RPMI7951 (cell line): ENCODE data around the gene ZCCHC24. TPM values are rescaled to one million over a fixed set of nuclear protein-coding genes. Genes with fewer than 3 reads are reported as not detected.

Experiments used
- DNase-seq: peaks from one replicate; pipeline ENCODE4 v3.0.0-alpha.2; 2012; ENCODE audit warnings: low read depth
- total RNA-seq: library from RNA; depleted of rRNA; stranded (reverse); fragments of >200 nt; shearing (Covaris generic); gene quantifications from 2 replicates; pipeline ENCODE4 v1.2.3, GENCODE V29; 2014

The ZCCHC24 gene
- total RNA-seq, 1 experiment from 2014 or later, result 21.0 TPM

DNA sequence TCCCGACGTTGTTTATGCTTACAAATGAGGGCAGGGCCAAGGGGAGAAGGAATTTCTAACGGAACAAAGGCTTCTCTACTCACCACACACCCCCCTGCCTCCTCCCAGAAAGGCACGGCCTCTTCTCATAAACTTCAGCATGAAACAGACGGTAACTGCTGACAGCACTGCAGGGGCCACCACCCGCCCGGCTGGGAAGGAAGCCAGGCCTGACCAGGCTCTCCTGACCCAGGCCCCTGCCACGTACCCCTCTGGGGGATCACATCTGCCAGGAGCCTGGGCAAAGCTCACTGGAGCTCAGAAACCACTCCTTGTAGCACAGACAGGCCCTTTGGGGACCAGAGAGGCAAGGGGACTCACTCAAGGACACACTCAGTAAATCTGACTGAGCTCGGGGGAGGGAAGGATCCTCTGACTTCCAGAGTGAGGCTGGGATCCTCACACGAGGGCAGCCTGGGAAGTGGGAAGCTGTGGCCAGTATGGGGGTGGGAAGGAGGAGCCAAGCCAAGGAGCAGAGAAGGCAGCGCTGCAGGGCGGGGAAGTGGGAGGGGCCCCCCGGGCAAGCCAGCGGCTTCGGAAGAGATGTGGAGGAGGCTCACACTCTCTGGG lies 46.1 kb downstream of the ZCCHC24 start:
- DNase-seq, result peak; percentile 96

- no peak for DNase-seq
These were observed 46.8 kb downstream of the ZCCHC24 start for GRCh38 chr10:79398642-79399041.

GRCh38 chr10:79397575-79398303 lies 47.7 kb downstream of the ZCCHC24 start:
- DNase-seq, result peak; percentile 87

DNA sequence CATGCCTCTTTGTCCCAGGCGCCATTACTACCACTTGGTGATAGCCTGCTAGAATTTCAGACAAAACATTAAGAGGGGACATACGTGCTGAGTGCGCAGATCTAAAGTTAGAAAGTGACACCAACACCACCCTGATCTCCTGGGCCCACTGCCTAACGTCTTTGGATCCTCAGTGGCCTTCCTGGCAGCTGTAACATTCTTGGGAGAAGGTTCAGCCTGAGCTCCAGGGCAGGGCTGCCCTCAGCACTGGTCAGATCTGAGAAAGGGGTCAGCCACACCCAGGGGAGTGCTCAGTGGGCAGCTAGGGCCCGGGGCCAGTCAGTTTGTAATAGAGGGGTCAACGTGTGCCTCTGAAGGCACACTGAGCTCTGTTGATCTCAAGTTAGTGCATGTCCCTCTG lies 48.4 kb downstream of the ZCCHC24 start:
- no peak for DNase-seq

DNA sequence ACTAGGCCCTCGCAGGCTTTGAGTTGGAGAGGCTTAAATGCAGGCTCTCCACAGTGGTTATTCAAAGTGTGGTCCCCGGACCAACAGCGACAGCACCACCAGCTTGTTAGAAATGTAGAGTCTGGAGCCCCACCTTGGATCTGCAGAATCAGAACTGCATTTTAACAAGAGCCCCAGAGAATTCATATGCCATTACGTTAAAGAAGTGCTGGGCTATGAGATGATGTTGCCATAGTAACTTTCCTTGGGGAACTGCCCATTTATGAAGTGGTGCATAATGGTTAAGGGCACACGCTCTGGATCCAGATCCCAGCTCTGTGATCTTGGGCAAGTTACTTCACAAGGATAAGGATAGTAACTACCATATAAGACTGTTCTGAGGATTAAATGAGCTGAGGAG lies 48.9 kb downstream of the ZCCHC24 start:
- no peak for DNase-seq

DNA sequence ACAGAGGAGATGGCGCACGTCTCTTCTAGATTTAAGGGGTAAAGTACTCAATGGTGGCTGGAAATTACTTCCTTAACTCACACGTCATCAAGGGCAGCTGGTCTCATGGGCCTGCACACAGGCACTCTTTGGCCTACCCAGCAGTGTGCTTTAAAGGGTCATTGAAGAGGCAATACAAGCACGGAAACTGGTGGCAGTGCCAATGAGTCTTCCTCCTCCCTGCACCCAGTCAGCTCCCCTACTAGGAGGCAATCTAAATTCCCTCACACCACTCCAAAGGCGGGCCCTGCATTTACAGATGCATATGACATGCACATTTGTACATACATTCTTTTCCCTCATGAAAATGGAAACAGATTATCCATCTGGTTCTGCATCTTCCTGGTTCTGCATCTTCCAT lies 50.8 kb downstream of the ZCCHC24 start:
- no peak for DNase-seq

GRCh38 chr10:79393924-79394610 lies 51.4 kb downstream of the ZCCHC24 start:
- DNase-seq, result no peak

DNA sequence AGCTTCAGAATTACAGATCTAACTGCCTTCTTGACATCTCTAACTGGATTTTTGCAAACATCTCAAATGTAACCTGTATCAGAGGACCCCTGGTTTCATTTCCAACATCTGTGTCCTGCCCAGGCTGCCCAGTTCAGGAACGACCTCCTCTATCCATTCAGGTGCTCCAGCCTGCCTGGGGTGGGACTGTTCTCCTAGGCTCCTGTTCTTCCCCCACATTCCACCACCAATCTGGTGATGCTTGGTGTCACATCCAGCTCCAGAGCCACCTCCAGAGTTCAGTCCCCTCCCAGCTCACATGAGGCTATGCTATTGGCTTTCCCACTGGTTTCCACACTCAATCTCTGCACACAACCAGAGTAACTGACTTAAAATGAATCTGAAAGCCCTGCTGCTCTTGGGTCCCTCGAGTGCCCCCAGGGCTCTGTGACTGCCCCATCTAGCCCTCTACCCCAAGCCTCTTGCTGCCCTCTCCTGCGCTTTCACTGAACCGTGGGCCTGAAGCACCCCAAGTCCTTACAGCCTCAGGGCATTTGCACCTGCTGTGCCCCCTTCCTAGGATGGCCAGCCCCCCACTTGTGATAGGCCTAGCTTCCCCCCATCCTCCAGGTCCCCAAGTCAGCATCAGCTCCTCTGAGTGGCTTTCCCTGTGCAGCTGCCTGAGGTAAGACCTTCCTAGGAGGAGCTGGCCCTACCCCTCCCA lies 52.1 kb downstream of the ZCCHC24 start:
- DNase-seq, result no peak

DNA sequence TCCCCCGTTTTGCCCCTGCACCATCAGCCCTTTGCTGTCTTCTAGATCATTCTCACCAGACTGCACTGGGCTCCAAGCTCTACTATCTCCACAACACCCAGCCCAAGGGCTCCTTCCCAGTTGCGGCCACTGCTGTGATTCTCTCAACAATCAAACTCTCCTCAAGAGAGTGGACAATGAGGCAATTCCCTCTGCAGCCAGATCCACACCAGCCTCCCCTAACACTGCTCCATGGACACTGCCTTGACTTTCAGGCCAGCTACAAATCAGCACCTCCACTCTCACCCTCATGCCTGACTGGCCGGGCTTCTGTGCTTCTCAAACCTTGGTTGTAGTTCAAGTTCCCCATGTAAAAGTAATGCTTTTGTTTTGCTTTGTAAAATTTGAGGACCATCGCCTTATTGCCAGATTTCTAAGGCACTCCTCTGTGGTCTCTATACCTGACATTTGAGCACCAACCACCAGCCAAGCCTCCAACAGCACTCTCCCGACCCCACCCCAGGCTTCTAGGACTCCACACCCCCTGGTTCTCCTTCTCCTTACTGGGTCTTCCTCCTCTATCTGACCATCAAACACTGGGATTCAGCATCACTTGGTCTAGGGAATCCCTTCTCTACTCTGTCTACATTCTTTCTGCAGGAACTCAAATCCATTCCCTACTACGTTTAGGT lies 52.8 kb downstream of the ZCCHC24 start:
- DNase-seq, result no peak

DNA sequence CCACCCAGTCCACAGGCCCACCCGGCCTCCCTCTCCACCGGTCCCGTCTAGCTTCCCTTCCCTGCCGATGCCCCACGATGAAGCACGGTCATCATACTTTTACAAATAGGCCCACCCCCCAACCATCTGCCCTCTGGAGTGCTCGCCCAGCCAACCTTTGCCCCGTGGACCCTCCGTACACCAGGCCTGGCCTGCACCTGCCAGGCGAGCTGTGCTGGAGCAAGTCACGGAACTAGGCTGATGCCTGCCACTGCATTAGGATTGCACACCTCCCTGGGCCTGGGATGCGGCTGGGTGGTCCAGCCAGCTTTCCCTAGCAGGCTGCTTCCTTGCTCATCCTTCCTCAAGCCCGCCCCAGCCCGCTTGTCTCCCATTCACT lies 53.4 kb downstream of the ZCCHC24 start:
- no peak for DNase-seq

GRCh38 chr10:79391231-79392019 lies 54.0 kb downstream of the ZCCHC24 start:
- DNase-seq, result no peak

- no peak for DNase-seq
These were observed 54.7 kb downstream of the ZCCHC24 start for GRCh38 chr10:79390551-79391229.

DNA sequence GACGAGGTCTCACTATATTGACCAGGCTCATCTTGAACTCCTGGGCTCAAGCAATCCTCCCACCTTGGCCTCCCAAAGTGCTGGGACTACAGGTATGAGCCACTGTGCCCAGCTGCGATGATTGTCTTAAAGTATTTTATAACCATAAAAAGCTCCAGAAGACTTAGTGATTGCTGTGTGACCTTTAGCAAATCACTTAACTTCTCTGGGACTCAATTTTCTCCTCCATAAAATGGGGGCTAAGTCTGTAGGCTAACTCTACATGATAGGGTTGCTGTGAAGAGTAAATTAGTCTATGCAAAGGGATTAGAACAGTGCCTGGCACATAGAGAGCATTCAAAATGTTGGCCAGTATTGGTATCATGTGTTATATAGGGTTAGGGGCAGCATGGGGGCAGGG lies 55.4 kb downstream of the ZCCHC24 start:
- no peak for DNase-seq

GRCh38 chr10:79387974-79388850 lies 57.2 kb downstream of the ZCCHC24 start:
- DNase-seq, result no peak

GRCh38 chr10:79387466-79387973 lies 57.9 kb downstream of the ZCCHC24 start:
- no peak for DNase-seq

GRCh38 chr10:79386637-79387465 lies 58.6 kb downstream of the ZCCHC24 start:
- DNase-seq, result no peak

- no peak for DNase-seq
These were observed 59.5 kb downstream of the ZCCHC24 start for GRCh38 chr10:79385804-79386531.

GRCh38 chr10:79385392-79385795 lies 60.0 kb downstream of the ZCCHC24 start:
- no peak for DNase-seq
